Lower leg skin (tissue), 3 donors: ENCODE data around the gene MACROD1.

ENCODE experiments used
- CTCF ChIP-seq, 3 donors: fragments of 450-650 bp; IDR thresholded peaks; one replicate each; pipeline ENCODE4 v1.5.1; 2016; ENCODE audit warnings: antibody characterized with exemption in 3 of 3, mild to moderate bottlenecking in 3 of 3, moderate library complexity in 2 of 3
- POLR2A ChIP-seq, 2 donors: fragments of 450-650 bp; IDR thresholded peaks; one replicate each; pipeline ENCODE4 v1.6.1; 2016 to 2017; ENCODE audit warnings: antibody characterized with exemption in 2 of 2, mild to moderate bottlenecking in 1 of 2, moderate library complexity in 1 of 2

- no peak for TF ChIP-seq POLR2A (IDR thresholded peaks at IDR 0.05)
- no peak for TF ChIP-seq CTCF (IDR thresholded peaks at IDR 0.05)
Observed at GRCh38 chr11:64021757-64022093, 144.2 kb downstream of the MACROD1 start.
